Stimulated activated CD8-positive, alpha-beta memory T cell treated with anti-CD3 and anti-CD28 coated beads, Interleukin-15, amount 100 ng/mL, for 4 hours (primary cell): ENCODE data around the gene SHISA5.
"Not testable (repeated sequence)": the region's sequence is repeated elsewhere in the genome, so short reads cannot be mapped to it uniquely, and the experiment has no call there.

Experiments used
- DNase-seq, 2 donors: peaks; one replicate each; pipeline ENCODE4 v3.0.0-alpha.2; 2020; ENCODE audit warnings: low read depth in 2 of 2

The SHISA5 gene

GRCh38 chr3:48519277-48519643 lies 15.3 kb upstream of the SHISA5 start:
- DNase-seq, result no peak

- DNase-seq, result no peak
Measured at GRCh38 chr3:48518638-48519276, 14.8 kb upstream of the SHISA5 start.

- no peak for DNase-seq
Measured at GRCh38 chr3:48518069-48518468, 14.1 kb upstream of the SHISA5 start.

GRCh38 chr3:48516571-48516970 lies 12.6 kb upstream of the SHISA5 start:
- no peak for DNase-seq

- DNase-seq, result no peak
Measured at GRCh38 chr3:48514431-48515227, 10.7 kb upstream of the SHISA5 start.

GRCh38 chr3:48511551-48511950 lies 7.6 kb upstream of the SHISA5 start:
- DNase-seq, result no peak

GRCh38 chr3:48507256-48508061 lies 3.5 kb upstream of the SHISA5 start:
- DNase-seq, result peak; percentile 51 to 65

GRCh38 chr3:48505968-48506504 lies 2.1 kb upstream of the SHISA5 start:
- no peak for DNase-seq

GRCh38 chr3:48505146-48505545 lies 1.2 kb upstream of the SHISA5 start:
- no peak for DNase-seq

GRCh38 chr3:48503401-48504050 lies 448 bp downstream of the SHISA5 start:
- DNase-seq, result no peak

- no peak for DNase-seq
Measured at GRCh38 chr3:48502728-48503168, 1.2 kb downstream of the SHISA5 start.

- DNase-seq, result no peak
Measured at GRCh38 chr3:48502121-48502520, 1.9 kb downstream of the SHISA5 start.

- DNase-seq, result no peak
Measured at GRCh38 chr3:48501196-48501595, 2.8 kb downstream of the SHISA5 start.

GRCh38 chr3:48500656-48501055 lies 3.3 kb downstream of the SHISA5 start:
- no peak for DNase-seq

GRCh38 chr3:48493203-48493501 lies 10.8 kb downstream of the SHISA5 start:
- DNase-seq, result no peak

- DNase-seq, result no peak
Measured at GRCh38 chr3:48492461-48493202, 11.3 kb downstream of the SHISA5 start.

- DNase-seq, result no peak
Measured at GRCh38 chr3:48486952-48487351, 17.0 kb downstream of the SHISA5 start.

GRCh38 chr3:48482822-48483221 lies 21.2 kb downstream of the SHISA5 start:
- DNase-seq, result not testable (repeated sequence)

GRCh38 chr3:48480891-48481290 lies 23.1 kb downstream of the SHISA5 start:
- DNase-seq, result not testable (repeated sequence)

GRCh38 chr3:48478626-48479555 lies 25.1 kb downstream of the SHISA5 start:
- DNase-seq, result peak; percentile 14 to 43
